Stimulated activated CD8-positive, alpha-beta memory T cell treated with anti-CD3 and anti-CD28 coated beads, Interleukin-15, amount 100 ng/mL, for 1 hour (primary cell): ENCODE results near the gene MICU1.
"Not testable (repeated sequence)": the region's sequence is repeated elsewhere in the genome, so short reads cannot be mapped to it uniquely, and the experiment has no call there.

Experiments used
- DNase-seq: peaks from one replicate; pipeline ENCODE4 v3.0.0-alpha.2; 2020; ENCODE audit warnings: low read depth

MICU1 gene

GRCh38 chr10:72561745-72562166 lies 64.1 kb downstream of the MICU1 start:
- no peak for DNase-seq

GRCh38 chr10:72557362-72557761 lies 68.5 kb downstream of the MICU1 start:
- DNase-seq, result no peak

- DNase-seq, result no peak
Observed at GRCh38 chr10:72552857-72553256, 73.0 kb downstream of the MICU1 start.

GRCh38 chr10:72550239-72550638 lies 75.6 kb downstream of the MICU1 start:
- no peak for DNase-seq

GRCh38 chr10:72545546-72545945 lies 80.3 kb downstream of the MICU1 start:
- DNase-seq, result no peak

GRCh38 chr10:72543855-72544254 lies 82.0 kb downstream of the MICU1 start:
- not testable (repeated sequence) for DNase-seq

- no peak for DNase-seq
Observed at GRCh38 chr10:72542396-72542815, 83.5 kb downstream of the MICU1 start.

GRCh38 chr10:72541337-72541736 lies 84.5 kb downstream of the MICU1 start:
- DNase-seq, result no peak

- no peak for DNase-seq
Observed at GRCh38 chr10:72540193-72540807, 85.6 kb downstream of the MICU1 start.

GRCh38 chr10:72539137-72539536 lies 86.7 kb downstream of the MICU1 start:
- no peak for DNase-seq

GRCh38 chr10:72525689-72526088 lies 100.2 kb downstream of the MICU1 start:
- DNase-seq, result no peak

GRCh38 chr10:72525277-72525676 lies 100.6 kb downstream of the MICU1 start:
- no peak for DNase-seq

- DNase-seq, result no peak
Observed at GRCh38 chr10:72524489-72524888, 101.4 kb downstream of the MICU1 start.

GRCh38 chr10:72523932-72524396 lies 101.9 kb downstream of the MICU1 start:
- no peak for DNase-seq

GRCh38 chr10:72523062-72523461 lies 102.8 kb downstream of the MICU1 start:
- DNase-seq, result no peak

GRCh38 chr10:72517244-72517643 lies 108.6 kb downstream of the MICU1 start:
- DNase-seq, result no peak

- DNase-seq, result no peak
Observed at GRCh38 chr10:72515455-72515854, 110.4 kb downstream of the MICU1 start.

- no peak for DNase-seq
Observed at GRCh38 chr10:72513910-72514309, 112.0 kb downstream of the MICU1 start.

- DNase-seq, result no peak
Observed at GRCh38 chr10:72511459-72511858, 114.4 kb downstream of the MICU1 start.

GRCh38 chr10:72509941-72510340 lies 115.9 kb downstream of the MICU1 start:
- DNase-seq, result no peak

- DNase-seq, result no peak
Observed at GRCh38 chr10:72509206-72509799, 116.6 kb downstream of the MICU1 start.

GRCh38 chr10:72508033-72508432 lies 117.8 kb downstream of the MICU1 start:
- no peak for DNase-seq

GRCh38 chr10:72506474-72506873 lies 119.4 kb downstream of the MICU1 start:
- no peak for DNase-seq

- no peak for DNase-seq
Observed at GRCh38 chr10:72505435-72505834, 120.4 kb downstream of the MICU1 start.
